H1 (cell line): Measurements from ENCODE around the gene ATAD3A. TPM values are rescaled to one million over a fixed set of nuclear protein-coding genes. Genes with fewer than 3 reads are reported as not detected.

Source experiments
- CTCF ChIA-PET: fragments of 300-600 bp; sonication (Branson Sonifier 250); formaldehyde crosslinking; loops from one replicate; lab custom pipeline; 2021; ENCODE audit not compliant: partially characterized antibody; lab: Charles Lee
- POLR2A ChIA-PET: fragments of 300-600 bp; sonication (Branson Sonifier 250); formaldehyde crosslinking; loops from one replicate; lab custom pipeline; 2021; ENCODE audit warnings: inconsistent platforms; ENCODE audit not compliant: partially characterized antibody; lab: Charles Lee
- DNase-seq, 2 experiments: peaks; one replicate each; pipeline versions ENCODE4 v3.0.0 to v3.0.0-alpha.2; 2010 to 2022; ENCODE audit warnings: low spot score in 2 of 2, low read depth in 1 of 2, mixed read lengths in 1 of 2
- FAIRE-seq: peaks from 2 replicates; lab custom pipeline; 2011; peaks lifted over from hg19 to GRCh38; lab: Jason Lieb, UNC
- H2AFZ ChIP-seq: 2 replicates; pipeline ENCODE4 v1.8.1; 2012; ENCODE audit warnings: low read length, inconsistent platforms
- H2AK5ac ChIP-seq: 2 replicates; pipeline ENCODE4 v1.6.1; 2013; ENCODE audit warnings: low read depth, low read length
- H2BK120ac ChIP-seq: replicated peaks from 2 replicates; pipeline ENCODE3; 2013; ENCODE audit warnings: low read depth, low read length, inconsistent platforms
- H2BK12ac ChIP-seq: 2 replicates; pipeline ENCODE4 v1.6.1; 2013; ENCODE audit warnings: low read depth, low read length
- H2BK15ac ChIP-seq: 2 replicates; pipeline ENCODE4 v1.6.1; 2013; ENCODE audit warnings: low read length
- H2BK20ac ChIP-seq: 2 replicates; pipeline ENCODE4 v1.6.1; 2013; ENCODE audit warnings: low read length
- H2BK5ac ChIP-seq: 2 replicates; pipeline ENCODE4 v1.6.1; 2013; ENCODE audit warnings: low read depth, low read length
- H3K14ac ChIP-seq: 2 replicates; pipeline ENCODE4 v1.6.1; 2013; ENCODE audit warnings: inconsistent platforms; ENCODE audit not compliant: insufficient read length
- H3K18ac ChIP-seq: 2 replicates; pipeline ENCODE4 v1.6.1; 2013; ENCODE audit warnings: low read length; ENCODE audit errors: extremely low read depth
- H3K23ac ChIP-seq: 2 replicates; pipeline ENCODE4 v1.6.1; 2013; ENCODE audit warnings: inconsistent platforms; ENCODE audit not compliant: insufficient read length
- H3K23me2 ChIP-seq: 2 replicates; pipeline ENCODE4 v1.6.1; 2013; ENCODE audit warnings: low read depth, low read length
- H3K27ac ChIP-seq: 2 replicates; pipeline ENCODE4 v1.6.1; 2011; ENCODE audit warnings: low read depth, low read length, inconsistent platforms
- H3K27me3 ChIP-seq, 4 experiments: replicated peaks in 1 of 4; 1 replicate in 1 of 4; 2 replicates in 3 of 4; pipeline versions ENCODE4 v1.6.1 to v1.8.1; 2011 to 2013; ENCODE audit warnings: low read length in 3 of 4, mild to moderate bottlenecking in 3 of 4, inconsistent platforms in 2 of 4, mixed read lengths in 2 of 4, moderate library complexity in 1 of 4; ENCODE audit not compliant: control insufficient read depth in 3 of 4, insufficient read depth in 3 of 4; ENCODE audit errors: extremely low read depth in 1 of 4
- H3K36me3 ChIP-seq, 4 experiments: 2 replicates each; pipeline versions ENCODE4 v1.6.1 to v1.8.1; 2011 to 2013; ENCODE audit warnings: mild to moderate bottlenecking in 4 of 4, low read length in 3 of 4, moderate library complexity in 2 of 4, control low read depth in 1 of 4, inconsistent platforms in 1 of 4; ENCODE audit not compliant: insufficient read depth in 4 of 4, control insufficient read depth in 2 of 4
- H3K4ac ChIP-seq: replicated peaks from 2 replicates; pipeline ENCODE3; 2013; ENCODE audit warnings: low read length, low read depth, mixed read lengths, inconsistent platforms; ENCODE audit not compliant: insufficient read length
- H3K4me1 ChIP-seq, 4 experiments: replicated peaks in 1 of 4; 1 replicate in 1 of 4; 2 replicates in 3 of 4; pipeline versions ENCODE4 v1.6.1 to v1.8.1; 2011 to 2013; ENCODE audit warnings: low read length in 3 of 4, inconsistent platforms in 2 of 4, mixed read lengths in 1 of 4; ENCODE audit not compliant: insufficient read depth in 4 of 4, control insufficient read depth in 3 of 4
- H3K4me2 ChIP-seq, 2 experiments: 2 replicates each; pipeline versions ENCODE4 v1.6.1 to v1.8.1; 2011 to 2013; ENCODE audit warnings: low read depth in 2 of 2, low read length in 2 of 2, control low read depth in 1 of 2, inconsistent platforms in 1 of 2, mild to moderate bottlenecking in 1 of 2; ENCODE audit not compliant: insufficient read depth in 1 of 2
- H3K4me3 ChIP-seq, 4 experiments: fragments of 200-600, 300-600 bp in 1 of 4; sonication (generic), shearing (Covaris generic), sonication (Bioruptor Twin) in 1 of 4; 2 replicates each; pipeline versions ENCODE4 v1.5.1 to v1.8.1; 2011 to 2016; ENCODE audit warnings: low read length in 4 of 4, low read depth in 3 of 4, control low read depth in 2 of 4, inconsistent platforms in 2 of 4, mild to moderate bottlenecking in 2 of 4, mixed read lengths in 1 of 4, moderate library complexity in 1 of 4; ENCODE audit not compliant: insufficient read depth in 2 of 4; ENCODE audit errors: extremely low read depth in 1 of 4
- H3K56ac ChIP-seq: replicated peaks from 2 replicates; pipeline ENCODE3; 2013; ENCODE audit warnings: low read depth, mild to moderate bottlenecking, mixed read lengths, low read length, inconsistent platforms; ENCODE audit not compliant: insufficient read length
- H3K79me1 ChIP-seq: 2 replicates; pipeline ENCODE4 v1.6.1; 2013; ENCODE audit warnings: low read depth, low read length, control low read depth
- H3K79me2 ChIP-seq, 2 experiments: 2 replicates each; pipeline versions ENCODE4 v1.6.1 to v1.8.1; 2012 to 2013; ENCODE audit warnings: low read length in 2 of 2, mild to moderate bottlenecking in 2 of 2, inconsistent platforms in 1 of 2; ENCODE audit not compliant: insufficient read depth in 2 of 2, control insufficient read depth in 1 of 2
- H3K9ac ChIP-seq, 4 experiments: replicated peaks in 1 of 4; 1 replicate in 1 of 4; 2 replicates in 3 of 4; pipeline versions ENCODE4 v1.6.1 to v1.8.1; 2011 to 2013; ENCODE audit warnings: low read depth in 3 of 4, low read length in 3 of 4, control low read depth in 2 of 4, mild to moderate bottlenecking in 2 of 4, moderate library complexity in 2 of 4, inconsistent platforms in 1 of 4; ENCODE audit errors: extremely low read depth in 1 of 4
- H3K9me3 ChIP-seq, 2 experiments: 2 replicates each; pipeline versions ENCODE4 v1.6.1 to v1.8.1; 2012 to 2013; ENCODE audit warnings: mild to moderate bottlenecking in 2 of 2, moderate library complexity in 2 of 2, control low read depth in 1 of 2, inconsistent platforms in 1 of 2, low read depth in 1 of 2, low read length in 1 of 2, mixed read lengths in 1 of 2; ENCODE audit not compliant: insufficient read depth in 2 of 2
- H4K20me1 ChIP-seq, 2 experiments: replicated peaks in 1 of 2; 2 replicates each; pipeline versions ENCODE3 to v1.8.1; 2011 to 2013; ENCODE audit warnings: inconsistent platforms in 2 of 2, low read length in 2 of 2, mild to moderate bottlenecking in 1 of 2; ENCODE audit not compliant: insufficient read depth in 2 of 2, control insufficient read depth in 1 of 2
- H4K5ac ChIP-seq: 2 replicates; pipeline ENCODE4 v1.6.1; 2013; ENCODE audit warnings: low read length, low read depth, mixed read lengths, inconsistent platforms; ENCODE audit not compliant: insufficient read length
- H4K8ac ChIP-seq: 2 replicates; pipeline ENCODE4 v1.8.0; 2013; ENCODE audit warnings: mild to moderate bottlenecking, moderate library complexity, low read length, inconsistent platforms; ENCODE audit not compliant: insufficient read depth; ENCODE audit errors: extremely low read depth
- H4K91ac ChIP-seq: replicated peaks from 2 replicates; pipeline ENCODE3; 2013; ENCODE audit warnings: low read length, mixed read lengths, inconsistent platforms; ENCODE audit not compliant: insufficient read length
- CHD2 ChIP-seq: IDR thresholded peaks from 2 replicates; pipeline ENCODE4 v1.6.1; 2012; ENCODE audit warnings: low read length, improper control_type of control experiment
- POLR2AphosphoS5 ChIP-seq: IDR thresholded peaks from 2 replicates; pipeline ENCODE4 v1.6.1; 2011; ENCODE audit warnings: low read depth, low read length
- WGBS, 2 experiments: shearing (Covaris generic) in 1 of 2; methylation state at CpG; one replicate each; pipeline versions ENCODE4 v1.1.6 to v1.1.7; 2013 to 2015; ENCODE audit warnings: low lambda C conversion rate in 2 of 2, mixed read lengths in 2 of 2, inconsistent platforms in 1 of 2, low coverage in 1 of 2, missing lambda C conversion rate in 1 of 2; ENCODE audit not compliant: insufficient replicate concordance in 2 of 2, insufficient coverage in 1 of 2, insufficient read length in 1 of 2; ENCODE audit errors: extremely low coverage in 1 of 2, missing lambda C conversion rate in 1 of 2; 5-methylcytosine and 5-hydroxymethylcytosine counted together
- polyA plus RNA-seq, 7 experiments: library from polyadenylated mRNA; depleted of rRNA in 3 of 7; stranded (reverse) in 5 of 7; unstranded in 2 of 7; fragments of >200 nt in 5 of 7; fragments of 200-250 nt in 2 of 7; gene quantifications; 1 replicate in 5 of 7; 2 replicates in 1 of 7; 4 replicates in 1 of 7; pipeline versions ENCODE4 v1.2.1 to v1.2.3, GENCODE V29; 2011 to 2013; ENCODE audit warnings: missing spikeins in 2 of 7, mixed read lengths in 2 of 7
- total RNA-seq: library from RNA; stranded (reverse); fragmentation: NEBNext Ultra II Directional; extraction: Animal tissue kit (Norgen Biotek cat#: 25700); gene quantifications from 2 replicates; pipeline ENCODE4 v1.2.1, GENCODE V29; 2021

Gene ATAD3A
- total and polyA plus RNA-seq, 2 of the 8 experiments (the other 6 are each of a cell fraction or from before 2014, with no cell fraction given) = 28.3 to 64.7 TPM

- 0 out of 2 replicates have a peak, but pooled peaks cover 3% of the 10 kb centered on the region for H3K79me1 ChIP-seq
- H4K91ac ChIP-seq = no peak overlapping the region
- no peak overlapping the region for H2BK15ac ChIP-seq
- ChIA-PET POLR2A (no interaction called here), CTCF (interaction anchor here (0.8 kb wide), 1 partner anchor 25 kb away, joined by 3 read pairs; no protein-coding TSS in a partner anchor)
- 93% methylated on average over 26 of the region's 42 CpGs; no CpG with 5 or more reads in 1 of the 2 experiments for WGBS, 2 experiments
- H3K9ac ChIP-seq = no peak overlapping the region
- no peak overlapping the region for H3K4me3 ChIP-seq
- H4K8ac ChIP-seq = peak overlapping the region; percentile 51; the same call in 1 of the 2 replicates
- peaks cover 0 to 7% of the 10 kb centered on the region in 2 experiments; a peak in 3 of 4 replicates for H3K79me2 ChIP-seq
- no peaks in the 10 kb centered on the region; the same call in 1 of the 2 replicates for H3K23me2 ChIP-seq
- H2BK5ac ChIP-seq = no peak overlapping the region
- no peak overlapping the region for H3K27ac ChIP-seq
- no peak overlapping the region for H2BK20ac ChIP-seq
- no peak overlapping the region for H3K4me2 ChIP-seq
- no peak overlapping the region for H3K56ac ChIP-seq
- H4K20me1 ChIP-seq = peaks cover 0 to 12% of the 10 kb centered on the region in 2 experiments
- H3K27me3 ChIP-seq = no peaks in the 10 kb centered on the region
- no peaks in the 10 kb centered on the region; a peak in 1 of 7 replicates for H3K4me1 ChIP-seq
- FAIRE-seq (no peak), DNase-seq (no peak)
- no peak overlapping the region for H2BK12ac ChIP-seq
- TF ChIP-seq POLR2AphosphoS5 = 0 out of 2 replicates have a peak, but pooled peaks have one; percentile 14
- TF ChIP-seq CHD2 = no peak
- peaks cover 13 to 46% (median 33%) of the 10 kb centered on the region in 4 experiments for H3K36me3 ChIP-seq
- H2AK5ac ChIP-seq = no peak overlapping the region
- H3K9me3 ChIP-seq = no peaks in the 10 kb centered on the region
- no peak overlapping the region for H3K18ac ChIP-seq
- H3K4ac ChIP-seq = no peak overlapping the region
- H4K5ac ChIP-seq = no peak overlapping the region
- no peak overlapping the region for H2BK120ac ChIP-seq
- no peak overlapping the region for H3K23ac ChIP-seq
- no peak overlapping the region for H2AFZ ChIP-seq
- no peak overlapping the region for H3K14ac ChIP-seq
Measured at GRCh38 chr1:1479547-1480487, 32.1 kb upstream of the ATAD3A start.
